ENCODE data around the gene ARHGAP35. TPM values are rescaled to one million over a fixed set of nuclear protein-coding genes. Genes with fewer than 3 reads are reported as not detected.

The ARHGAP35 gene
- polyA plus RNA-seq, 1 of the 3 experiments (the other 2 are of a cell fraction), result 25.1 TPM

GRCh38 chr19:46892252-46893179, 31.7 kb downstream of the ARHGAP35 start:
- peaks cover 93% of the 10 kb centered on the region for H3K79me2 ChIP-seq (ENCODE audit: insufficient read depth)

DNA sequence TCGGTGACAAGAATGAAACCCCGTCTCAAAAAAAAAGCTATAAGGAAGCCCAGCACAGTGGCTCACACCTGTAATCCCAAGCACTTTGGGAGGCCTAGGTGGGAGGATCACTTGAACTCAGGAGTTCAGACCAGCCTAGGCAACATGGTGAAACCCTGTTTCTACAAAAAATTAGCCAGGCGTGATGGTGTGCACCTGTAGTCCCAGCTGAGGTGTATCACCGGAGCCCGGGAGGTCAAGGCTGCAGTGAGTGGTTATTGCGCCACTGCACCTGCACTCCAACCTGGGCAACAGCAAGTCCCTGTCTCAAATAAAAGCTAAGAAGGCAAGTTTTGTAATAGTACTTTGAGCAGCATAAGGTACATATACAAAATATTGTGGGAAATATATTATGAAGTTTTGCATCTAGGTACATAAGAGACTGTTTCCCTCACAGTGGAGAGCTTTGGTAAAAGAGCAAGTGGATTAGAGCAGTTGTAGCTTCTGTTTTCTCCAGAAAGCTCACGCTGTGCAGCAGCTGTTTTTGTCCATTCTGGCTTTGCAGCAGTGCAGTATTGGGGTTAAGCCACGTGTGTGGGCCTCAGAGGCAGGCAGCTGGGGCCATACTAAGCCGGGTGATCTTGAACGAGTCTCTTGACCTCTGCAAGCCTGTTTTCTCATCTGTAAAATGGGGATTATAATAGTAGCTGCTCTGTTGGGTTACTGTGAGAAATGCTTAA, 35.4 kb downstream of the ARHGAP35 start:
- Histone ChIP-seq H3F3A (replicated peaks; ENCODE audit: insufficient read depth) (peaks cover 16% of the 10 kb centered on the region), H3K9ac (no peak overlapping the region), H2AFZ (ENCODE audit: low read depth) (no peak overlapping the region), H3K27ac (ENCODE audit: low read depth in 2 of 2, low read length in 1 of 2) (no peak overlapping the region), H3K79me2 (ENCODE audit: insufficient read depth) (peaks cover 100% of the 10 kb centered on the region), H3K4me3 (ENCODE audit: low read depth in 2 of 2, low read length in 1 of 2) (no peak overlapping the region), H3K4me2 (no peak overlapping the region), H3K9me2 (no peaks in the 10 kb centered on the region), H3K9me3 (no peaks in the 10 kb centered on the region), H3K27me3 (ENCODE audit: insufficient read depth) (no peaks in the 10 kb centered on the region), H4K20me1 (ENCODE audit: insufficient read depth) (peaks cover 83% of the 10 kb centered on the region), H3K36me3 (replicated peaks in 1 of 2; ENCODE audit: control insufficient read depth in 1 of 2, insufficient read depth in 2 of 2, low read length in 1 of 2) (no peaks in the 10 kb centered on the region), H3K4me1 (ENCODE audit: control insufficient read depth in 1 of 2, insufficient read depth in 2 of 2, low read depth in 1 of 2, low read length in 1 of 2) (peaks cover 11 to 32% of the 10 kb centered on the region in 2 experiments; a peak in 3 of 4 replicates)
- WGBS (ENCODE audit: low lambda C conversion rate), result 99% methylated on average over 10 of the region's 10 CpGs
- no peak for DNase-seq
- TF ChIP-seq MEF2A (IDR thresholded peaks at IDR 0.05; ENCODE audit: borderline replicate concordance, low read depth), result no peak
- TF ChIP-seq MXI1 (IDR thresholded peaks at IDR 0.05; ENCODE audit: low read depth, low read length), result no peak
- TF ChIP-seq TAF1 (IDR thresholded peaks at IDR 0.05; ENCODE audit: borderline replicate concordance, low read depth, low read length), result no peak
- TF ChIP-seq, protein P1, sequence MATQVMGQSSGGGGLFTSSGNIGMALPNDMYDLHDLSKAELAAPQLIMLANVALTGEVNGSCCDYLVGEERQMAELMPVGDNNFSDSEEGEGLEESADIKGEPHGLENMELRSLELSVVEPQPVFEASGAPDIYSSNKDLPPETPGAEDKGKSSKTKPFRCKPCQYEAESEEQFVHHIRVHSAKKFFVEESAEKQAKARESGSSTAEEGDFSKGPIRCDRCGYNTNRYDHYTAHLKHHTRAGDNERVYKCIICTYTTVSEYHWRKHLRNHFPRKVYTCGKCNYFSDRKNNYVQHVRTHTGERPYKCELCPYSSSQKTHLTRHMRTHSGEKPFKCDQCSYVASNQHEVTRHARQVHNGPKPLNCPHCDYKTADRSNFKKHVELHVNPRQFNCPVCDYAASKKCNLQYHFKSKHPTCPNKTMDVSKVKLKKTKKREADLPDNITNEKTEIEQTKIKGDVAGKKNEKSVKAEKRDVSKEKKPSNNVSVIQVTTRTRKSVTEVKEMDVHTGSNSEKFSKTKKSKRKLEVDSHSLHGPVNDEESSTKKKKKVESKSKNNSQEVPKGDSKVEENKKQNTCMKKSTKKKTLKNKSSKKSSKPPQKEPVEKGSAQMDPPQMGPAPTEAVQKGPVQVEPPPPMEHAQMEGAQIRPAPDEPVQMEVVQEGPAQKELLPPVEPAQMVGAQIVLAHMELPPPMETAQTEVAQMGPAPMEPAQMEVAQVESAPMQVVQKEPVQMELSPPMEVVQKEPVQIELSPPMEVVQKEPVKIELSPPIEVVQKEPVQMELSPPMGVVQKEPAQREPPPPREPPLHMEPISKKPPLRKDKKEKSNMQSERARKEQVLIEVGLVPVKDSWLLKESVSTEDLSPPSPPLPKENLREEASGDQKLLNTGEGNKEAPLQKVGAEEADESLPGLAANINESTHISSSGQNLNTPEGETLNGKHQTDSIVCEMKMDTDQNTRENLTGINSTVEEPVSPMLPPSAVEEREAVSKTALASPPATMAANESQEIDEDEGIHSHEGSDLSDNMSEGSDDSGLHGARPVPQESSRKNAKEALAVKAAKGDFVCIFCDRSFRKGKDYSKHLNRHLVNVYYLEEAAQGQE (IDR thresholded peaks at IDR 0.05; ENCODE audit: low read depth, low read length), result no peak
- CTCF ChIA-PET, result interaction anchor here (0.6 to 1.5 kb wide), 6 partner anchors 10 to 95 kb away, joined by 3 to 11 read pairs (median 3); no protein-coding TSS in a partner anchor
- POLR2A ChIA-PET, result no interaction called here

More at GRCh38 chr19:46892252-46893179, 31.7 kb downstream of the ARHGAP35 start:
- Histone ChIP-seq H2AFZ (ENCODE audit: low read depth) (no peak overlapping the region), H3K4me2 (no peak overlapping the region), H3F3A (replicated peaks; ENCODE audit: insufficient read depth) (peaks cover 18% of the 10 kb centered on the region), H3K27ac (ENCODE audit: low read depth in 2 of 2, low read length in 1 of 2) (no peak overlapping the region), H3K4me1 (ENCODE audit: control insufficient read depth in 1 of 2, insufficient read depth in 2 of 2, low read depth in 1 of 2, low read length in 1 of 2) (peaks cover 0 to 31% of the 10 kb centered on the region in 2 experiments; a peak in 3 of 4 replicates), H3K4me3 (ENCODE audit: low read depth in 2 of 2, low read length in 1 of 2) (no peak overlapping the region), H3K36me3 (replicated peaks in 1 of 2; ENCODE audit: control insufficient read depth in 1 of 2, insufficient read depth in 2 of 2, low read length in 1 of 2) (no peaks in the 10 kb centered on the region), H3K9me2 (no peaks in the 10 kb centered on the region), H3K27me3 (ENCODE audit: insufficient read depth) (no peaks in the 10 kb centered on the region), H3K9ac (no peak overlapping the region), H4K20me1 (ENCODE audit: insufficient read depth) (peaks cover 69% of the 10 kb centered on the region), H3K9me3 (no peaks in the 10 kb centered on the region)
- ChIA-PET POLR2A (interaction anchor here (1.2 kb wide), 1 partner anchor 21 kb away, joined by 3 read pairs; no protein-coding TSS in a partner anchor), CTCF (interaction anchor here (1.4 to 1.7 kb wide), 2 partner anchors 16 to 99 kb away, joined by 5 read pairs; no protein-coding TSS in a partner anchor)
- WGBS (ENCODE audit: low lambda C conversion rate), result 98% methylated on average over 11 of the region's 11 CpGs
- TF ChIP-seq, protein P2, sequence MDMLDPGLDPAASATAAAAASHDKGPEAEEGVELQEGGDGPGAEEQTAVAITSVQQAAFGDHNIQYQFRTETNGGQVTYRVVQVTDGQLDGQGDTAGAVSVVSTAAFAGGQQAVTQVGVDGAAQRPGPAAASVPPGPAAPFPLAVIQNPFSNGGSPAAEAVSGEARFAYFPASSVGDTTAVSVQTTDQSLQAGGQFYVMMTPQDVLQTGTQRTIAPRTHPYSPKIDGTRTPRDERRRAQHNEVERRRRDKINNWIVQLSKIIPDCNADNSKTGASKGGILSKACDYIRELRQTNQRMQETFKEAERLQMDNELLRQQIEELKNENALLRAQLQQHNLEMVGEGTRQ (IDR thresholded peaks at IDR 0.05; ENCODE audit: borderline replicate concordance, low read depth, low read length), result no peak
- TF ChIP-seq NFIC (IDR thresholded peaks at IDR 0.05; ENCODE audit: borderline replicate concordance) (no peak), POLR2AphosphoS5 (IDR thresholded peaks at IDR 0.05; ENCODE audit: low read depth, low read length) (no peak), TCF12 (IDR thresholded peaks at IDR 0.05) (no peak), EP300 (IDR thresholded peaks at IDR 0.05; ENCODE audit: borderline replicate concordance in 1 of 2, low read depth in 1 of 2, low read length in 1 of 2) (no peak), FOXJ3 (CRISPR knock-in tag; IDR thresholded peaks at IDR 0.05) (no peak), CHD2 (IDR thresholded peaks at IDR 0.05; ENCODE audit: low read length, partially characterized antibody) (no peak), RFX5 (IDR thresholded peaks at IDR 0.05; ENCODE audit: low read length) (no peak), FOXM1 (IDR thresholded peaks at IDR 0.05; ENCODE audit: low read depth) (no peak), TEAD4 (IDR thresholded peaks at IDR 0.05; ENCODE audit: borderline replicate concordance, insufficient read depth) (no peak), RAD21 (IDR thresholded peaks at IDR 0.05; ENCODE audit: low read length) (no peak), GATA2 (CRISPR knock-in tag; IDR thresholded peaks at IDR 0.05) (no peak), YY1 (IDR thresholded peaks at IDR 0.05; ENCODE audit: low read depth) (no peak)
- TF ChIP-seq, protein P3, sequence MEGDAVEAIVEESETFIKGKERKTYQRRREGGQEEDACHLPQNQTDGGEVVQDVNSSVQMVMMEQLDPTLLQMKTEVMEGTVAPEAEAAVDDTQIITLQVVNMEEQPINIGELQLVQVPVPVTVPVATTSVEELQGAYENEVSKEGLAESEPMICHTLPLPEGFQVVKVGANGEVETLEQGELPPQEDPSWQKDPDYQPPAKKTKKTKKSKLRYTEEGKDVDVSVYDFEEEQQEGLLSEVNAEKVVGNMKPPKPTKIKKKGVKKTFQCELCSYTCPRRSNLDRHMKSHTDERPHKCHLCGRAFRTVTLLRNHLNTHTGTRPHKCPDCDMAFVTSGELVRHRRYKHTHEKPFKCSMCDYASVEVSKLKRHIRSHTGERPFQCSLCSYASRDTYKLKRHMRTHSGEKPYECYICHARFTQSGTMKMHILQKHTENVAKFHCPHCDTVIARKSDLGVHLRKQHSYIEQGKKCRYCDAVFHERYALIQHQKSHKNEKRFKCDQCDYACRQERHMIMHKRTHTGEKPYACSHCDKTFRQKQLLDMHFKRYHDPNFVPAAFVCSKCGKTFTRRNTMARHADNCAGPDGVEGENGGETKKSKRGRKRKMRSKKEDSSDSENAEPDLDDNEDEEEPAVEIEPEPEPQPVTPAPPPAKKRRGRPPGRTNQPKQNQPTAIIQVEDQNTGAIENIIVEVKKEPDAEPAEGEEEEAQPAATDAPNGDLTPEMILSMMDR (IDR thresholded peaks at IDR 0.05), result no peak
- DNase-seq, result no peak
